ENCODE results near the gene PTPRM.

GRCh38 chr18:7733642-7734041 is 166.5 kb downstream of the PTPRM start:
- no peak for TF ChIP-seq CTCF (IDR thresholded peaks at IDR 0.05)
- TF ChIP-seq POLR2A (IDR thresholded peaks at IDR 0.05): no peak

Data from ovary (tissue), 3 donors.